ENCODE results near the gene BMP5. TPM values are rescaled to one million over a fixed set of nuclear protein-coding genes. Genes with fewer than 3 reads are reported as not detected.

The BMP5 gene
- total RNA-seq, 2 experiments from 2014 or later, result not detected

GRCh38 chr6:55901765-55902270, 26.4 kb upstream of the BMP5 start:
- ChIA-PET POLR2A (no interaction called here), CTCF (no interaction called here)
- no peaks in the 10 kb centered on the region for H3K9me3 ChIP-seq (ENCODE audit: control insufficient read depth in 1 of 2, insufficient read depth in 1 of 2, low read length in 2 of 2)
- intact Hi-C loops (cut with DNase I, micrococcal nuclease), result no loop called here
- H3K4me3 Mint-ChIP-seq, result no peak overlapping the region
- DNase-seq, result no peak
- peaks cover 6% of the 10 kb centered on the region for H3K9me3 Mint-ChIP-seq
- H3K4me3 ChIP-seq (ENCODE audit: low read length), result no peak overlapping the region
- no peaks in the 10 kb centered on the region for H3K4me1 ChIP-seq (ENCODE audit: insufficient read depth, low read length)
- H3K36me3 ChIP-seq (ENCODE audit: insufficient read depth, low read length), result no peaks in the 10 kb centered on the region
- no peaks in the 10 kb centered on the region for H3K36me3 Mint-ChIP-seq (ENCODE audit: low read depth)
- no peak for ATAC-seq (ENCODE audit: poor library complexity)
- no peak for TF ChIP-seq CTCF (IDR thresholded peaks at IDR 0.05)
- no peaks in the 10 kb centered on the region for H3K27me3 Mint-ChIP-seq
- no peaks in the 10 kb centered on the region for H3K4me1 Mint-ChIP-seq (ENCODE audit: low read depth)
- no peak overlapping the region for H3K27ac ChIP-seq (ENCODE audit: low read depth in 1 of 2, low read length in 2 of 2)
- H3K27ac Mint-ChIP-seq, result no peak overlapping the region
- no peaks in the 10 kb centered on the region for H3K27me3 ChIP-seq (ENCODE audit: control insufficient read depth in 1 of 2, insufficient read depth in 2 of 2, low read length in 2 of 2)

- no peak for ATAC-seq (ENCODE audit: poor library complexity)
- CTCF ChIA-PET, result no interaction called here
- no peak for TF ChIP-seq CTCF (IDR thresholded peaks at IDR 0.05)
These were observed 23.0 kb upstream of the BMP5 start for GRCh38 chr6:55898342-55898741.

GRCh38 chr6:55897346-55897745, 22.0 kb upstream of the BMP5 start:
- peaks cover 6% of the 10 kb centered on the region for H3K9me3 Mint-ChIP-seq
- TF ChIP-seq CTCF (IDR thresholded peaks at IDR 0.05), result no peak
- Histone ChIP-seq H3K4me3 (ENCODE audit: low read length) (no peak overlapping the region), H3K27me3 (ENCODE audit: control insufficient read depth in 1 of 2, insufficient read depth in 2 of 2, low read length in 2 of 2) (no peaks in the 10 kb centered on the region), H3K27ac (ENCODE audit: low read depth in 1 of 2, low read length in 2 of 2) (no peak overlapping the region), H3K36me3 (ENCODE audit: insufficient read depth, low read length) (no peaks in the 10 kb centered on the region), H3K9me3 (ENCODE audit: control insufficient read depth in 1 of 2, insufficient read depth in 1 of 2, low read length in 2 of 2) (peaks cover 0 to 3% of the 10 kb centered on the region in 2 experiments), H3K4me1 (ENCODE audit: insufficient read depth, low read length) (no peaks in the 10 kb centered on the region)
- no peak for ATAC-seq (ENCODE audit: poor library complexity)
- intact Hi-C loops (cut with DNase I, micrococcal nuclease), result no loop called here
- H3K27ac Mint-ChIP-seq, result no peak overlapping the region
- DNase-seq, result no peak
- H3K4me1 Mint-ChIP-seq (ENCODE audit: low read depth), result no peaks in the 10 kb centered on the region
- H3K4me3 Mint-ChIP-seq, result no peak overlapping the region
- H3K36me3 Mint-ChIP-seq (ENCODE audit: low read depth), result no peaks in the 10 kb centered on the region
- ChIA-PET POLR2A (no interaction called here), CTCF (no interaction called here)
- no peaks in the 10 kb centered on the region for H3K27me3 Mint-ChIP-seq

More at GRCh38 chr6:55898342-55898741, 23.0 kb upstream of the BMP5 start:
- Histone ChIP-seq H3K27me3 (ENCODE audit: control insufficient read depth in 1 of 2, insufficient read depth in 2 of 2, low read length in 2 of 2) (no peaks in the 10 kb centered on the region), H3K36me3 (ENCODE audit: insufficient read depth, low read length) (no peaks in the 10 kb centered on the region), H3K4me1 (ENCODE audit: insufficient read depth, low read length) (no peaks in the 10 kb centered on the region), H3K4me3 (ENCODE audit: low read length) (no peak overlapping the region), H3K27ac (ENCODE audit: low read depth in 1 of 2, low read length in 2 of 2) (no peak overlapping the region), H3K9me3 (ENCODE audit: control insufficient read depth in 1 of 2, insufficient read depth in 1 of 2, low read length in 2 of 2) (peaks cover 0 to 3% of the 10 kb centered on the region in 2 experiments)
- Mint-ChIP-seq H3K27ac (no peak overlapping the region), H3K36me3 (ENCODE audit: low read depth) (no peaks in the 10 kb centered on the region), H3K27me3 (no peaks in the 10 kb centered on the region), H3K4me3 (no peak overlapping the region), H3K9me3 (peaks cover 6% of the 10 kb centered on the region), H3K4me1 (ENCODE audit: low read depth) (no peaks in the 10 kb centered on the region)
- intact Hi-C loops (cut with DNase I, micrococcal nuclease), result no loop called here
- POLR2A ChIA-PET, result no interaction called here
- DNase-seq, result no peak

All from CD4-positive, alpha-beta T cell (primary cell).